T-helper 17 cell (primary cell): ENCODE data around the gene OPTC. TPM values are rescaled to one million over a fixed set of nuclear protein-coding genes. Genes with fewer than 3 reads are reported as not detected.

Source experiments
- ATAC-seq: fragments of 150-1000 bp; cut with Tn5 transposase; 2 replicates; pipeline ENCODE4 v1.10.0; 2021; ENCODE audit warnings: mild to moderate bottlenecking, moderate library complexity
- DNase-seq, 3 donors: peaks; one replicate each; pipeline versions ENCODE4 v3.0.0 to v3.0.0-alpha.2; 2020 to 2021
- H3K9me3 ChIP-seq: one replicate; pipeline ENCODE4 v1.7.0; 2013; ENCODE audit warnings: low read length, mild to moderate bottlenecking; ENCODE audit not compliant: control insufficient read depth, poor library complexity, severe bottlenecking
- H3K27ac Mint-ChIP-seq: one replicate; pipeline ENCODE4 v1.8.0; 2022; ENCODE audit warnings: mild to moderate bottlenecking, moderate library complexity, mixed read lengths
- H3K27me3 Mint-ChIP-seq: one replicate; pipeline ENCODE4 v1.8.0; 2022; ENCODE audit warnings: mixed read lengths
- H3K36me3 Mint-ChIP-seq: one replicate; pipeline ENCODE4 v1.8.0; 2022; ENCODE audit warnings: low read depth, mixed read lengths
- H3K4me1 Mint-ChIP-seq: one replicate; pipeline ENCODE4 v1.8.0; 2022; ENCODE audit warnings: mild to moderate bottlenecking, mixed read lengths
- H3K4me3 Mint-ChIP-seq: one replicate; pipeline ENCODE4 v1.8.0; 2022; ENCODE audit warnings: mild to moderate bottlenecking, moderate library complexity, mixed read lengths
- total RNA-seq, 4 donors: library from RNA in 2 of 4; stranded (reverse) in 2 of 4; gene quantifications; one replicate each; pipeline ENCODE4 v1.2.3 and lab custom pipeline; 2022 to 2026

The OPTC gene
- total RNA-seq, 2 donors from 2014 or later = not detected

GRCh38 chr1:203544485-203544884, 50.5 kb downstream of the OPTC start:
- Mint-ChIP-seq H3K27me3 (peaks cover 16% of the 10 kb centered on the region), H3K27ac (no peak overlapping the region), H3K4me1 (peaks cover 2% of the 10 kb centered on the region), H3K4me3 (no peak overlapping the region), H3K36me3 (no peaks in the 10 kb centered on the region)
- no peak for ATAC-seq
- DNase-seq = no peak
- H3K9me3 ChIP-seq = no peaks in the 10 kb centered on the region

GRCh38 chr1:203544978-203545816, 51.2 kb downstream of the OPTC start:
- peaks cover 16% of the 10 kb centered on the region for H3K27me3 Mint-ChIP-seq
- ATAC-seq = no peak
- no peaks in the 10 kb centered on the region for H3K9me3 ChIP-seq

DNA sequence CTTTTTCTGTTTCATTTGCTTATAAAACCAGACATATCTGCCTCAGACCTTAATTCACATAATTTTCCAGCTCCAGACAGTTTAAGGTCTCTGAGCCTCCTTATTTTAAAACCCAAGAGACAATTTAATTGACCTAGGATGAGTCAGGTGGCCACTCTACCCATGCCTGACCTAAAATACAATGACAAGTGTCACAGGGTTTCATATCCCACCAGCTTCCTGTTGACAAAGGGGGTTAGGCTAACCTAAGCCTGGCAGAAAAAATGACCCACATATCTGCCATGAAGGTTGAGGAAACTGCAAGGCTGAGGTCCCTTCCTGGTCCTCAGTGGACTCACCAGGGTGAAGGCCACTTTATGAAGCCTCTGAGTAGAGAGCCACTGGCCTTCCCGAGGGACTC, 52.3 kb downstream of the OPTC start:
- no peak for DNase-seq
- Mint-ChIP-seq H3K36me3 (no peaks in the 10 kb centered on the region), H3K27me3 (peaks cover 16% of the 10 kb centered on the region), H3K4me3 (no peak overlapping the region), H3K27ac (no peak overlapping the region), H3K4me1 (peaks cover 2% of the 10 kb centered on the region)
- ATAC-seq = no peak
- no peaks in the 10 kb centered on the region for H3K9me3 ChIP-seq

More at GRCh38 chr1:203544978-203545816, 51.2 kb downstream of the OPTC start:
- no peak overlapping the region for H3K27ac Mint-ChIP-seq
- peaks cover 2% of the 10 kb centered on the region for H3K4me1 Mint-ChIP-seq
- no peak for DNase-seq
- no peak overlapping the region for H3K4me3 Mint-ChIP-seq
- H3K36me3 Mint-ChIP-seq = no peaks in the 10 kb centered on the region

DNA sequence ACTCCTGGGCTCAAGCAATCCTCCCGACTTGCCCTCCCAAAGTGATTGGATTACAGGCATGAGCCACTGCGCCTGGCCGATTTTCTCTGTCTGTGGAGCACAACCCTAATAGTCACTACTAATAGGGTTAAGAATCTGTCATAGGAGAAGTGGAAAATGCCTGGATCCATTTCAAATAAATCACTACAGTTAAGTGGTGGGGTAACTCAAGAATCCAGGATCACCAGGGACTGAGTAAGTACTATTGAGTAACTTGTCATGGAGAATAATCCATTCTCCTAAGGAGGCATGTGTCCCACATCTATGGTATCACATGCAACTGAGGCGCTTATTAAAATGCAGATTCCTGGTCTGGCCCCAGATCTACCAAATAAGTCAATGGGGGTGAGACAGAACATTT, 53.2 kb downstream of the OPTC start:
- Mint-ChIP-seq H3K36me3 (no peaks in the 10 kb centered on the region), H3K27me3 (peaks cover 16% of the 10 kb centered on the region), H3K4me3 (no peak overlapping the region), H3K27ac (no peak overlapping the region), H3K4me1 (peaks cover 2% of the 10 kb centered on the region)
- DNase-seq = no peak
- no peaks in the 10 kb centered on the region for H3K9me3 ChIP-seq
- no peak for ATAC-seq

DNA sequence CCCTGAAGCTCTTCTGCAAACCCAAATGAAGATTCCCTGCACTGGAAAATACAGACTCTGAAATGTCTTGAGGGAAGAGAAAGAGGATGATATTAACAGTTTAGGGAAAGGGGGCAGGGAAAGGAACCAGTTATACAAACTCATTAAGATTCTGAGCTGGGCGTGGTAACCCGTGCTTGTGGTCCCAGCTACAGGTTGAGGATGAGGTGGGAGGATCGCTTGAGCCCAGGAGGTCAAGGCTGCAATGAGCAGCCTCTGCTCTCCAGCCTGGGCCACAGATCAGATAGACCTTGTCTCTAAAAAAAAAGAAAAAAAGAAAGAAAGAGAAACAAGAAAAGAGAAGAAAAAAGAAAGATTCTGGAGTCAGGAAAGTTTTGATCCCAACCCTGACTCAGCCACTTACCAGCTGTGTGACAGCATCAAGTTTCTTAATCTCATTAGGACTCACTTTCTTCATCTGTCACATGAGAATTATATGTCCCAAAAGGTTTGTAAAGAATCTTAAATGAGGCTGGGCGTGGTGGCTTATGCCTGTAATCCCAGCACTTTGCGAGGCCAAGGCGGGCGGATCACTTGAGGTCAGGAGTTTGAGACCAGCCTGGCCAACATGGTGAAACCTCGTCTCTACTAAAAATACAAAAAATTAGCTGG, 53.9 kb downstream of the OPTC start:
- ATAC-seq (no peak), DNase-seq (no peak)
- H3K27ac Mint-ChIP-seq = no peak overlapping the region
- no peaks in the 10 kb centered on the region for H3K36me3 Mint-ChIP-seq
- no peaks in the 10 kb centered on the region for H3K9me3 ChIP-seq
- no peak overlapping the region for H3K4me3 Mint-ChIP-seq
- peaks cover 16% of the 10 kb centered on the region for H3K27me3 Mint-ChIP-seq
- H3K4me1 Mint-ChIP-seq = peaks cover 2% of the 10 kb centered on the region

- Mint-ChIP-seq H3K4me3 (no peak overlapping the region), H3K36me3 (no peaks in the 10 kb centered on the region), H3K27me3 (peaks cover 16% of the 10 kb centered on the region), H3K4me1 (peaks cover 2% of the 10 kb centered on the region), H3K27ac (no peak overlapping the region)
- H3K9me3 ChIP-seq = no peaks in the 10 kb centered on the region
- DNase-seq (no peak), ATAC-seq (no peak)
These were observed 54.9 kb downstream of the OPTC start for GRCh38 chr1:203548892-203549291.

DNA sequence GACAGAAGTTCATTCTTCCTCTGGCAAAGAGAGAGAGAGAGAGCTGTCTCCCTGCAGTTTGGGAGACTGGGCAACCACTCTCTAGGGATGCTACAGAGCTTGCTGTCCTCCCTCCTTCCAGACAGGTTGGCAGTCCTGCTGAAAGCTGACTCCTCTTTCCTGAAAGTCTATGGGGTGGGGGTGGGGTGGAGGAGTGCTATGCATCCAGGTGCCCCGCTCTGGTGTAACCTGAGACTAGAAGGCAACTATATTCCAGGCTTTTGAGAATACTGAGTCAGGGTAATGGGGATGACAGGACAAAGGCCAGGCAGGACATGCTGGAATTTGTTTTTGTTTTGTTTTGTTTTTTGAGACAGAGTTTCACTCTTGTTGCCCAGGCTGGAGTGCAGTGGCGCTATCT, 55.4 kb downstream of the OPTC start:
- H3K36me3 Mint-ChIP-seq = no peaks in the 10 kb centered on the region
- H3K4me1 Mint-ChIP-seq = peaks cover 2% of the 10 kb centered on the region
- peaks cover 16% of the 10 kb centered on the region for H3K27me3 Mint-ChIP-seq
- ATAC-seq (no peak), DNase-seq (no peak)
- H3K4me3 Mint-ChIP-seq = no peak overlapping the region
- H3K9me3 ChIP-seq = no peaks in the 10 kb centered on the region
- H3K27ac Mint-ChIP-seq = no peak overlapping the region

DNA sequence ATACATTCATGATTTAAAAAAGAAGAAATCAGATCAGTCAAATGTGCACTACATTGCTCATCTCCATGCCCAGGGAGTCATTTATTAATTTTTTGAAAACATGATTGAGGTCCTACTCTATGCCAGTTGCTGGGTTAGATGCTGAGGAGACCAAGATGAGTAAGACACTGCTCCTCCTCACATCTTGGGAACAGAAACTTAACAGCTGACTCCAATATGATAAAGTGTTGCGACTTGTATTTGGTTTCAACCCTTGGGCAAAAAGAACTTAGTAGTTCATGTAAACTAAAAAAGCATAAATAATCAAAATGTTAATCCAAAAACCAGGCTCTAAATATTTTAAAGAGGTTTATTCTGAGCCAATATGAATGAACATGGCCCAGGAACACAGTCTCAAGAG, 56.9 kb downstream of the OPTC start:
- ATAC-seq (no peak), DNase-seq (no peak)
- Mint-ChIP-seq H3K36me3 (peaks cover 2% of the 10 kb centered on the region), H3K27ac (no peak overlapping the region), H3K4me3 (no peak overlapping the region), H3K4me1 (peaks cover 2% of the 10 kb centered on the region), H3K27me3 (peaks cover 17% of the 10 kb centered on the region)
- H3K9me3 ChIP-seq = no peaks in the 10 kb centered on the region

DNA sequence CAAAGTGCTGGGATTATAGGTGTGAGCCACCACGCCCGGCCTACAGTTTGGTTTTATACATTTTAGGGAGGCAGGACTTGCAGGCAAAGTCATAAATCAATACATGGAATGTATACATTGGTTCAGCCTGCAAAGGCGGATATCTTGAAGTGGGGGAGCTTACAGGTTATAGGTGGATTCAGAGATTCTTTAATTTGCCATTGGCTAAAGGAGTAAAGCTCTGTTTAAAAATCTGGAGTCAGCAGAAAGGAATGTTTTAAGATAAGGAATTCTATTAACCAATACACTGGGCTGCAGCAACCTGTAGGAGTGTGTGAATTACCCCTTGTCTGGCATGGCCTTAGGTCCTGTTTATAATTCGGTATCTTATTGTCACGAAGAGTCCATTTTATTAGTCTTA, 57.6 kb downstream of the OPTC start:
- Mint-ChIP-seq H3K36me3 (peaks cover 3% of the 10 kb centered on the region), H3K27me3 (peaks cover 22% of the 10 kb centered on the region), H3K4me1 (peaks cover 2% of the 10 kb centered on the region), H3K27ac (no peak overlapping the region), H3K4me3 (no peak overlapping the region)
- no peaks in the 10 kb centered on the region for H3K9me3 ChIP-seq
- DNase-seq = no peak
- ATAC-seq = no peak

- no peak for DNase-seq
- Mint-ChIP-seq H3K27me3 (peaks cover 14% of the 10 kb centered on the region), H3K36me3 (peaks cover 3% of the 10 kb centered on the region), H3K4me1 (peaks cover 2% of the 10 kb centered on the region), H3K27ac (peak overlapping the region; percentile 27), H3K4me3 (no peak overlapping the region)
- no peak for ATAC-seq
- no peaks in the 10 kb centered on the region for H3K9me3 ChIP-seq
These were observed 59.5 kb downstream of the OPTC start for GRCh38 chr1:203553496-203553895.

- Mint-ChIP-seq H3K27ac (no peak overlapping the region), H3K4me1 (peaks cover 3% of the 10 kb centered on the region), H3K27me3 (peaks cover 18% of the 10 kb centered on the region), H3K4me3 (no peak overlapping the region), H3K36me3 (peaks cover 3% of the 10 kb centered on the region)
- H3K9me3 ChIP-seq = no peaks in the 10 kb centered on the region
- DNase-seq (no peak), ATAC-seq (no peak)
These were observed 60.1 kb downstream of the OPTC start for GRCh38 chr1:203554071-203554470.

- Mint-ChIP-seq H3K36me3 (peaks cover 6% of the 10 kb centered on the region), H3K27me3 (peaks cover 24% of the 10 kb centered on the region), H3K4me3 (no peak overlapping the region), H3K27ac (no peak overlapping the region), H3K4me1 (peaks cover 6% of the 10 kb centered on the region)
- H3K9me3 ChIP-seq = no peaks in the 10 kb centered on the region
- DNase-seq (no peak), ATAC-seq (no peak)
These were observed 61.1 kb downstream of the OPTC start for GRCh38 chr1:203555076-203555475.

- H3K27me3 Mint-ChIP-seq = peaks cover 24% of the 10 kb centered on the region
- H3K9me3 ChIP-seq = no peaks in the 10 kb centered on the region
- peaks cover 6% of the 10 kb centered on the region for H3K36me3 Mint-ChIP-seq
- DNase-seq (no peak), ATAC-seq (no peak)
- no peak overlapping the region for H3K4me3 Mint-ChIP-seq
- peaks cover 6% of the 10 kb centered on the region for H3K4me1 Mint-ChIP-seq
- peak overlapping the region; percentile 45 for H3K27ac Mint-ChIP-seq
These were observed 61.6 kb downstream of the OPTC start for GRCh38 chr1:203555511-203556046.
